ENCODE data around the gene SH2D3A.
"Not testable (repeated sequence)": the region's sequence is repeated elsewhere in the genome, so short reads cannot be mapped to it uniquely, and the experiment has no call there.

SH2D3A gene

DNA sequence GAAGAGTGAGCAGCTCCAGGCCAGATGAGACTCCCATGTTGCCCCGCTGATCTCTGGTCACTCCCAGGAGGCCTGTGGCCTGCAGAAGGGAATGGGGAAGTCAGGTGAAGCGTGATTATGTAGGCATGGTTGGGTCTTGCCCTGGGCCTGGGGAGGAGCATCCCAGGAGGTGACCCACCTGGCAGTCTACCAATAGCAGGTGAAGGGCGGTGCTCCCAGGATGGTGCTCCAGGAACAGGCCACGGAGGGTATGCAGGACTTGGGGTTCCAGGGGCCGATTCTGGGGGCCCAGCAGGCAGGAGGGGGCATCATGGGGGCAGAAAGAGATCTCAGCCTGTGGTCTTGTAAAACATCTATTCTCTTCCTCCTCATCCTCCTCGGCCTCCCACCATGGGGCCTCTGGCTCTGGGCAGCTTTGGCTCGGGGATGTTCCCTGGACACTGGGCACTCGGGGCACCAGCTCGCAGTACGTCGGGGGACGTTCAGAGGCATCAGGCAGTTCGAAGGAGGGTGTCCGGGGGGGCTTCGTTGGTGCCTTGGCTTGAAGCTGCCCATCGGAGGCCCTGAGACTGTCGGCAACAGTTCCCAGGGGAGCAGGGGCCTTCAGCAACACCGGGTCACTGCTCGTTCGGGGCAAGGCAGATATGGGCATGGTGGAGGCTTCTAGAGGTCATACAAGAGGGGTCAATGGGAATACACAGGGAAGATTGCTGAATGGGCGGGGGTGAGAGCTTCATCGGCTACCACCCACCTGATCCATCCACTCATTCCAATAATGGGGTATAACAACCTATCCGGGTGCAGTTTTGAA is 12.4 kb downstream of the SH2D3A start:
- no peak for DNase-seq

DNA sequence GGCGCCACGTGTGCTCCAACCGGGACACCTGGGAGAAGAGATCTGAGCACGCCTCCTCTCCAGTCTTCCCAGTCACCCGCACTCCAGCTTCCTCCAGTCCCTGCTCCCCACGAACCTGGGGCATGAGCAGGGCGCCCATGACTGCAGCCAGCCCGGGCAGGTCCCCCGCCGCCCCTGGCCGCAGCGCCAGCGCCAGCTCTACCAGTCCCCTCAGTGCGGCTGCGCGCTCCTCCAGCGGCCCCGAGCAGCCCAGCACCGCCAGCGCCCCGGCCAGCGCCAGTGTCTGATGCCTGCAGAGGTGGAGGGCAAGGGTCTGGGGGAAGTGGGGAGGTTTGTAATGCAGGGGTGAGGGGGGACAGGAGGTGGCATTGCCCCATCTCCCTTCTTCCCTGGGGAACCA is 13.1 kb downstream of the SH2D3A start:
- no peak for DNase-seq

DNA sequence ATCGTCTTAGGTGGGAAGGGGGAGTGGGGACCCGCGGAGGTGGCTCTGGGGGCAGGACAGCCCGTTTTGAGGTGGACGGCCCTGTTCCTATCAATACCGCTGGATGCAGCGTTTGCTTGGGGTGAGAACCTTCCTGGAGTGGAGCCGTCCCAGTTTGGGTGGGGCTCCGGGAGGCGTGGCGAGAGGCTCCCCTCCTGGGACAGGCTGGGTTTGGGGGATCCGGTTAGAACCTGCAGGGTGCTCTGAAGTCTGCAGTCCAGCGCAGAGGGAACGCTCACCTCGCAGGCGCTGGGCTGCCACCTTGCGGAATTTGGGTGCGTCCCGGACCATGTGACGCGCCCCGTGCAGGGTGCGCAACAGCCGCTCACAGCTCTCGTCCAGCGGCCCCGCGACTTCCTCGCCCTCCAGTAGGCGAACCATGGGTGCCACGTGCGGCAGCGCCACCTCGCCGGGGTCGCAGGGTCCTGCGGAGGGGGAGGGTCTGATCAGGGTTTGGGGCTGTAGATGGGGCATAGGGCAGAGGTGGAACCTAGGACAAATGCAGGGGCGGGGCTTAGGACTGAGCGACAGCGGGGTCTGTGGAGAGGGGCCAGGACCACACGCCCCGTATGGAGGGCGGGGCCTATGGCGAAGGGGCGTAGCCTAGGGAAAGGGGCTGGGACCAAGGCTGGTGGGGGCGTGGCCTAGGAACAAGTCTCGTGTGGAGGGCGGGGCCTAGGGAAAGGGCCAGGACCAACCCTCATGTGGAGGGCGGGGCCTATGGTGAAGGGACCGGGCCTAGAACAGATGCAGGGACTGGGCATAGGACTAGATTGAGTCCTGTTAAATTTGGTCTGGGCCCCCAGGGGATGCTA is 13.8 kb downstream of the SH2D3A start:
- peak; percentile 50 to 75 (median 60) for DNase-seq

DNA sequence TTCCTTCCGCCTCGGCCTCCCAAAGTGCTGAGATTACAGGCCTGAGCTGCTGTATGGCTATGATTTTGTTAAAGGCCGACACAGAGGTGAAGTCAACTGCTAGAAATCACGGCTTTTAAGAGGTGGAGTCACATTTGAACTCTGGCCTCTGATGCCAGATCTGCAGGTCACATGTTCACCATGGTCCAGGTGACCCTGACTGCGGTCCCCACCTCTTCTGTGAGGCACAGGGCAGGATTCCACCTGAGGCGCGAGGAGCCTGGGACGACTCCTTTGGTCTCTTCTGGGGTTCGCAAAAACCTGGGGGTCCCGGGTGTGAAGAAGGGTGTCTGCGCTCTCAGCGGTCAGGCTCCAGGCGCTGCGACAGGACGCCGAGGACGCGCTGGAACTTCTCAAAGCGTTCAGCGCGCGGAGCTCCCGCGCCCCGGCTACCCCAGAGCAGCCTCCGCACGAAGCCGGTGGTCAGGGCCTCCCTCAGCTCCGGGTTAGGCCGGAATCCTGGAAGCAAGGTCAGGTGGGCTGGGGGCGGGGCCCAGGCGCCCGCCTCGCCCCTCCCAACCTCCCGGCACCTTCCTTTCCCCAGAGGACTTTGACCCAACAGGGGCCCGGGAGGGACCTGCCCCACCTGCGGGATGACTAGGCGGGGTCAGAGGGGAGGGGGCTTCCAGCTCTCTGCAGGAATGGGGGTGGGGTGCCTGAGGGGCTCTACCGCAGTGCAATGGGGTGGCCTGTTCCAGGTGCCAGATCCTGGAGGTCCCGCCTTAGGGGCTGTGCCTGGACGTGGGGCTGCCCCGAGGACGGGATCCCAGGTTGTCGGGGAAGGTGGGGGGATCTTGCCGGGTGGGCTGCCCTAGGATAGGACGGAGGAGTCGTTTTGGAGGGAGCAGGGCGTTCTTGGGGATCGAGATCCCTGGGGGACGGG is 14.7 kb downstream of the SH2D3A start:
- DNase-seq, result no peak

DNA sequence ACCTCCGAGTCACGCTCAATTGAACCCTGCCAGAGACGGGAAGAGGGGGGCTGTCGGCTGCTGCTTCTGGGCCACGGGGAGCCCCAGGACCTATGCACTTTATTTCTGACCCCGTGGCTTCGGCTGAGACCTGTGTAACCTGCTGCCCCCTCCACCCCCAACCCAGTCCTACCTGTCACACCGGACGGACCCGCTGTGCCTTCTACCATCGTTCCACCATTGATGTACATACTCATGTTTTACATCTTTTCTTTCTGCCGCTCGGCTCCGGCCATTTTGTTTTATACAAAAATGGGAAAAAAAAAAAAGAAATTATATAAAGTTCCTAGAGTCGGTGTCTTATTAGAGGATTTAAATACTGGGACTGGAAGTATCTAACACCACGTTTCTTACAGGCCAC is 16.0 kb downstream of the SH2D3A start:
- no peak for DNase-seq

DNA sequence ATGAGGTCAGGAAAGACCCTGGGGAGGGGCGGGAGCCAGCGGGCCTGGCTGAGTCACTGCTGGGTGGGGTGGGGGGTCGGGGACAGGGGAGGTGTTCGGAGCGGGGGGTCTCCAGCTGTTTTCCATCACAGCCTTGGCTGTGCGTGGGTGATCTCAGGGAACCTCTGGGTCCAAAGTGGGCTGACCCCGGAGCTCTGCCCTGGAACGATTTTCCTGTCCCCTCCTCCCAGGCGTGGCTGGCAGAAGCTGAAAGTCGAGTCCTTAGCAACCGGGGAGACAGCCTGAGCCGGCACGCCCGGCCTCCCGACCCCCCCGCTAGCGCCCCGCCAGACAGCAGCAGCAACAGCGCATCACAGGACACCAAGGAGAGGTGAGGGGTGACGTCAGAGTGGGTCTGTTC is 17.2 kb downstream of the SH2D3A start:
- DNase-seq, result no peak

DNA sequence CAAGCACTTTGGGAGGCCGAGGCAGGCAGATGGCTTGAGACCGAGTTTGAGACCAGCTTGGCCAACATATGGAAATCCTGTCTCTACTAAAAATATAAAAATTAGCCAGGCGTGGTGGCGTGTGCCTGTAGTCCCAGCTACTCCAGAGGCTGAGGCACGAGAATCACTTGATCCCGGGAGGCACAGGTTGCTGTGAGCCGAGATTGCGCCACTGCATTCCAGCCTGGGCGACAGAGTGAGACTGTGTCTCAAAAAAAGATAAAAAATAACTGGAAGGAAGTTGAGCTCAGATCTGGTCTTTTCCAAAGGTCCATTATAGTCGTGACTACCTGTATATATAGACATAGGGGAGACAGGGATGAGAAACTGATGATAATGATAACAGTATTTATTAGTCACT is 18.7 kb downstream of the SH2D3A start:
- DNase-seq, result not testable (repeated sequence)

DNA sequence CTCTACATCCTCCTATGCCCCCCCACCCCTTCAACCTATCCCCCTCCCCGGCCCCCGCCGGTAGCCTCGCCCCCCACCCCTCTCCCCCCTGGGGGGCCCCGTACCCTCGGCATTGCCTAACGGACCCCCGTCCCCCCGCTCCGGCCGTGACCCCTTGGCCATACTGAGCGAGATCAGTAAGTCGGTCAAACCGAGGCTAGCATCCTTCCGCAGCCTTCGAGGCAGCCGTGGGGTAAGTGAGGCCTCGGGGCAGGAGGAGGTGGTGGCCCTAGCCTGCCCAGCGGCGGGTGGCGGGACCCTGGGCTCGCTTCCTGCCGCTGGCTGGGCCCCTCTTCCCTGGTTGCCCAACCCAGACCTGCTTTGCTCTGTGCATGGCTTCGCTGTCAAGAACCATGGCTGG is 21.3 kb downstream of the SH2D3A start:
- no peak for DNase-seq

DNA sequence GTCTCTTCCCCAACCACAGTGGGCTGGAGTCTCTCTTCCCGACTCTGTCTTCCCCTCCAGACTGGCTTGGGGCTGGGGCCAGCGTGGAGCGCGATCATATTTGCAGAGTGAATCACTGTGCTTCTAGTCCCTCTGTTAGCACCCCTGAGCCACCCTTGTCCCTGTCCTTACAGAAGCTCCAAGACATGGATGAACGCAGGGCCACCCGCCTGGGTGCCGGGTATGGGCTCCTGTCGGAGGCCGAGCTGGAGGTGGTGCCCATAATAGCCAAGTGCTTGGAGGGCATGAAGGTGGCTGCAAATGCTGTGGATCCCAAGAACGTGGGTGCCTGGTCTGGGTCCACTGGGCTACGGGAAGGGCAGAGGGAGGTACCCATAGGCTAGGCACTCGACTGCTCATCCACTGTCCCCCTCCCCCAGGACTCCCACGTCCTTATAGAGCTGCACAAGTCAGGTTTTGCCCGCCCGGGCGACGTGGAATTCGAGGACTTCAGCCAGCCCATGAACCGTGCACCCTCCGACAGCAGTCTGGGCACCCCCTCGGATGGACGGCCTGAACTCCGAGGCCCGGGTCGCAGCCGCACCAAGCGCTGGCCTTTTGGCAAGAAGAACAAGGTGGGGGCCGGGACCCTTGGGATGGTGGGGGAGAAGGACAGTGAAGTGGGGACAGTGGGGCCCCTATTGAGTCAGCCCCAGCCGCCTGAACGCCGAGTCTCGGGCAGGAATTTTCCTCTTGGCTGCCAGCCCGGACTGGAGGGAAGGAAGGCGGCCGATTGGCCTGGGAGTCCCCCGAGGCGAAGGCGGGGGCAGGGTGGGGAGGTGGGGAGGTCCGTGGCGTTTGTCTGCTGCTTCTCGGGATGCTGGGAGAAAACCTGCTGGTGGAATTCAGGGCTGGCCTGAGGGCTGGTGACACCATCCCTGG is 22.6 kb downstream of the SH2D3A start:
- no peak for DNase-seq

DNA sequence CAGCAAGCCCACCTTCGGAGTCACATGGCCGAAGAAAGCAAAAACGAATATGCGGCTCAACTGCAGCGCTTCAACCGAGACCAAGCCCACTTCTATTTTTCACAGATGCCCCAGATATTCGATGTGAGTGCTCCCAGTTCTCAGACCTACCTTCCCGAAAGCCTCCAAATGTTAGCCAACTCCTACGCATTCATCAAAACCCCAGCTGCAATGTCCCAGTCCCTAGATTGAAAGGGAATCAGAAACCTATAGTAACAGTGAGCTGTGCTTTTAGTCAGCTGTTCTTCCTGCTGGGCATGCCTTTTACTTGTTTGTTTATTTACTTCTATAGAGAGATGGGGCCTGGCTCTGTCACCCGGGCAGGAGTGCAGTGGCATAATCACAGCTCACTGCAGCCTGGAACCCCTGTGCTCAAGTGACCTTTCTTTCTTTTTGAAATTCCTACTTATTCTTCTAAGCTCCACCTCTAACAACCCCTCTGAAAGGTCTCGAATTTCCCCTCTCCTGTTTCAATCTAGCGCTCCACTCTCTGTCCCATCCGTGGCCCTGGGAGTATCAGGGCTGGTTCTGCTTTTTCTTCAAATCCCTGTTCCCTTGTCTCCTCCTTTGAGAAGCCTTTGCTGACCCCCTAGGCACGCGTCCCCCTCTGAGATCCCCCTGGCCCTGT is 23.4 kb downstream of the SH2D3A start:
- DNase-seq, result no peak

DNA sequence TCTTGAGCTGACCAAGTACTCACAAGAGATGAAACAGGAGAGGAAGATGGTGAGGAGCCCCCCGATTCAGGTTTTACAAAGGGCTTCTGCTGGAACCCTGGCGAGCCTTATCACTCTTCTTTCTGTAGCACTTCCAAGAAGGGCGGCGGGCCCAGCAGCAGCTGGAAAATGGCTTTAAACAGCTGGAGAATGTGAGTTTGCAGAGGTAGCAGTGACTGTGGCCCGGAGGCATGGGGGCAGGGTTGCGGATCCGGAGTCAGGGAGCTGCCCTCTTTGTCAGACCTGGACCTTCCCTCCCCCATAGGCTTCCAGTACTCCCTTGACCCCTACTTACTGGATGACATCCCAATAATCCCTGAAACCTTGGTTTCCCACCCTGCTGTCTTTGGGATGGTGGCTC is 24.2 kb downstream of the SH2D3A start:
- DNase-seq, result no peak

DNA sequence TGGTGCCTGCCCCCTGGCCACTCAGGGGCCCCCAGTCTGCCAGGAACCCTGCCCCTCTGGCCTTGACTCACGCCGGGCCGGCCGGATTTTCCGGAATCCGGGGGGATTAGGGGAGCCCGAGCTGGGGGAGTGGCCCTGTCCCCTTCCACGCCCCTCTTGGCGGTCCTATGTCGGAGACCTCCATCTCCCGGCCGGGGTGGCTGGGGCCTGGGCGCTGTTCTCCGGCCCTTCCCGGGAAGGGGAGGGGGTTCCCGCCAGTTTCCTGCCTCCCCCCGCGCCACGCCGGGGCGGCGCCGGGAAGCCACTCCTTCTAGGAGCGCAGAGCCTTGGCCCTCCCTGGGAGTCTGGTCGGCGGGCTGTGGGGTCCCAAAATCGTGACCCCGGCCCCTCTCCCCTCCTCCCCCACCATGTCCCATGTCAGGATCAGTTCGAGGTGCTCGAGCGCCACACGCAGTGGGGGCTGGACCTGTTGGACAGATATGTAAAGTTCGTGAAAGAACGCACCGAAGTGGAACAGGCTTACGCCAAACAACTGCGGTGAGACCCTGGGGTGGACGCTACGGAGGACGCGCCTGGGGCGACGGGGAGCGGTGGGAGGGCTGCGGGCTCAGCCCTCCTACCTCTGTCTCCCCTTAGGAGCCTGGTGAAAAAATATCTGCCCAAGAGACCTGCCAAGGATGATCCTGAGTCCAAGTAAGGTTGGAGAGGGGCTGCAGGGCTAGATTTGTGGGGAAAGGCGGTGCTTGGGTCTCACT is 26.5 kb downstream of the SH2D3A start:
- no peak for DNase-seq

DNA sequence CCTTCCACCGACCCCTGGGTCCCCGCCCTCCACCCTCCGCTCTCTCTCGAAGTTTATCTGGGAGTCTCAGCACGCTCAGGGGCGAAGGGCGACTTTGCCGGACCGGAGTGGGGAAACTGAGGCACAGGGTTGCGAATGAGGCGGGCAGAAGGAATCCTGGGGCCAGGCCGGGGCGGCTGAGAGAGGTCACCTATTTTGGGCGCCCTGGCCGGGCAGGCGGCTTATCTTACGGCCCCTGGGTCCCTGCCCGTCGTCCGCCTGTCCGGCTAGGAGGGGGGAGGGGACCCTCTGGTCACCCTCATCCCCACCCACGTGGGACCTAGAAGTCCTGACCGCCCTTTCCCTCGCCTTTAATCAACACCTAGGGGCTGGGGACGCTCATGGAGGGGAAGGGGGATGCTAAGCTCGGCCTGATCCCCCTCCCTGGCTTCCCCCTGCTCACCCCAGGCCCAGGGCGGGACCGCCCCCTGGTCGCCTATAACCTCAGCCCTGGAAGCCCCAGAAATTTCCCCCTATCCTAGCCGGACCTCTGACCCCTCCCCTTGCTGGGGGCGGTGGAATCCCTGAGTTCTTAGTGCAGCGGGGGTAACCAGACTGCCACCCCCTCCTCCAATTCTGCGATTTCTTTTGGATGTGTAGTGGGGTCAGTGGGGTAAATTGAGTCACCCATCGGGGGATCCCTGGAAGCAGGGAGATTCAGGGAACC is 27.2 kb downstream of the SH2D3A start:
- no peak for DNase-seq

DNA sequence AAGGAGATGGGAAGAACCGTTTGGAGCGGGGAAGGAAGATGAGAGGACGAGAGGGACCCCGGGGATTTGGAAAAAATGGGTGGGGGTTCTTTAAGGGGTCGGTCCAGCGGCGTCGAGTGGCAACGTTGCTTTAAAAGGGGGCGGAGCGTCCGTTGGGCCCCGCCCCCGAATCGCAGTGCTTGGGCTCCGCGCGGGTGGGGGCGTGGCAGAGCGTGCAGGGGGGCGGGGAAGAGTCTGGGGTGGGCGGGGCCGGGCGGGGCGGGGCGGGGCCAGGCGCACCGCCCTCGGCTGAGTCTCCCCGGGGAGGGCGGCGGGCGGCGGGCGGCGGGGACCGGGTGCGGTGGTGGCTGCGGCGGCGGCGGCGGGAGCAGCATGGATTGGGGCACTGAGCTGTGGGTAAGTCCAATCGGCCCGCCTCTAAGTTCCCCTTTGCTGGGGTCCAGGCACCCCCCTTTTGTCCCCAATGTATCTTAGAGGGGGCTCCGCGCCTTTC is 27.8 kb downstream of the SH2D3A start, which contains the start of gene TRIP10:
Gene TRIP10, plus strand, starts transcription at position 291 of the 493 bp plus-strand sequence. Its CDS starts 82 bp downstream, at position 373.
- DNase-seq, result peak; percentile 64 to 71 (median 68)

DNA sequence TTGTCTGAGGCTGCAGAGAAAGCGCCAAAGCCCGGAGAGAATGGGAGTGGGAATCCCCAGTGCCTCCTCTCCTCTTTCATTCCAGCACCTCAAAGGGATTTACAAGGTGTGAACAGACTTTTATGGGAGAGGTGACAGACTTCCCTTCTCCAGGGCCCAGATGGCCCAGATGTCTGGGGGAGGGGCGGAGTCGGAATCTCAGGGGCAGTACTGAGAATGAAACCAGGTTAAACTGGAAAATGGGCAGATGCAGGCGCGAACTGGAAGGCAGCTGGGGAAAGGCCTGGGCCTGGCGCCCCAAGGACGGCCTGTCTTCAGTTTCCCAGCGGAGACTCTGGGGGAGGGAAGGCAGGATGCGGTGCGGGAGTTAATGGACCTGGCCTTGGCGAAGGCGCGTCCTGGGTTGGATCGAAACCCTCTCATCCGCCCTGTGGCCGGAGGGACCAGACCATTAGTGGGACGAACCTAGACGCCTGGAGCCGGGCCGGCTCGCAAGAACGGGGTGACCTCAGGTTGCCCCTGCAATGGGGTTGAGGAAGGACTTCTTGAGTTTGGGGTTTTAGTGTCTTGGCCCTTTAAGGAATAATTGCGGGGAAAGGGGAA is 28.3 kb downstream of the SH2D3A start:
- no peak for DNase-seq

DNA sequence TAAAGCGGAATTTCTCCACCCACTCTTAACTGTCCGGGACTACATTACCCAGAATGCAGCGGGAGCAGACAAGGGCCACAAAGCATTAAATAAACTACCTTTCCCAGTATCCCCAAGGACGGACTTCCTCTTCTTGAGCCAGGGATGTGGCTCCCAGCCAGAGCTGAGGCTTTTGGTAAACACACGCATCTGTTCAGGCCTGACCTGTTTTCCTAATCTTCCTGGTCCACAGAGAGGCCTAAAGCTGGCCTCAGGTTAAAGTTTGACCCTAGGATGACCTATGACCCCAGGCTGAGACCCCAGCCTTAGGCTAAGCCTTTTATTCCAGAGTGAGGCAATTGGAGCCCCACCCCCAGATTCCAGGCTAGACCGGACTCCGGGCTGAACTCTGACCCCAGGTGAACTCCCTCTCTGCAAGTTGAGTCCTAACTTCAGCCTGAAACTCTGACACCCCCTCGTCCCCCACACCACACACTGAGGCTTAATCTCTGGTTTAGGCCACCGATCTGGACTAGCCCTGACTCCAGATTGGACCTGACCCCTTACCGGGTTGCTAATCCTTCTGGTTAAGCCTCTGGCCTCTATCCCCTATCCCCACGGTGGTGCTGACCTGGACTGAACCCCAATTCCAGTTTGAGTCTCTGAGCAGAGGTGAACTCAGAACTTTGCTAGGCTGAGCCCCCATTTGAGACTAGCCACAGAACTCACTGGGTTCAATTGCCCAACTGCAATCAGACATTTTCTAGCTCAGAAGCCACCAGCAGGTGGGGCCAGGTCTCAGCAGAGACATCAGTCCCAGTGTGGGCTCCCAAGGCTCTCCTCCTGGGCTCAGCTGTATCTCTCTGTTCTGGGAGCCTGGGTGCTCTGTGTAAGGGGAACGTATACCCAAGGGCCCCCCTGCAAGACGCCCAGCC is 29.1 kb downstream of the SH2D3A start:
- DNase-seq, result peak; percentile 27 to 60 (median 49)

DNA sequence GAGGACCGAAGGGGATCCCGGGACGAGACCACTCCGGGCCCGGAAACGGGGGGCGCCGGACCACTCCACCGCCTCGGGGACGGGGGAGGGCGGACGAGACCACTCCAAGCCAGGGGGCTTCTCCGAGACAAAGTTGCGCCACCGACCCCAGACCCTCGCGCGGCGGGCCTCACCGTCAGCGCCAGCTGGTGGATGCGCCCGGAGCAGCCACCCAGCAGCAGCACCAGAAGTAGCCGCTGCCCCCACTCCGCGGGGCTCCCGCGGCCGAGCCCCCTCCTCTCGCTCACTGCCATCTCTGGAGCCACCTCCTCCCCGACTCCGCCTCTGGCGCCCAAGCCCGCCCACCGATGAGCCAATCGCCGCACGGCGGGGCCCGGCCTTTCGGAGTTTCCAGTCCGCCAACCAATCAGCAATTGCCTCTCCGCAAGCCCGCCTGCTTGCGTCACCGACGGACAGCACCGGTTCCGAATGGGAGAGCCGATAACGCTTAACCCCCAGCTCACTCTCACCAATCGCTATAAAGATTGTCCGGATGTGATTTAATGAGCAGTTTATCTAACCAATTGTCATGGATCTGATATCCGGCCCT is 29.9 kb downstream of the SH2D3A start, which contains the start of gene GPR108:
Gene GPR108, minus strand, starts transcription at position 297 of the 589 bp plus-strand sequence. Its CDS starts 4 bp downstream, at position 293.
- DNase-seq, result peak; percentile 95 to 99 (median 98)
